IMR-90 (cell line): ENCODE results near the gene ST8SIA6. TPM values are rescaled to one million over a fixed set of nuclear protein-coding genes. Genes with fewer than 3 reads are reported as not detected.

Experiments
- ATAC-seq: fragments of 200-7000 bp; cut with Tn5 transposase; 2 replicates; pipeline ENCODE4 v1.9.1; 2020; ENCODE audit warnings: low read depth, mild to moderate bottlenecking, moderate library complexity
- BruUV-seq: library from RNA; stranded (reverse); fragments of 400-500 nt; replicated peaks from 2 replicates; lab custom pipeline; 2021; lab: Mats Ljungman, UMichigan
- CTCF ChIA-PET: fragments of 300-600 bp; formaldehyde crosslinking; extraction: SDS; loops from one replicate; lab custom pipeline; 2021; ENCODE audit warnings: antibody characterized with exemption; lab: Yijun Ruan, JAX
- POLR2A ChIA-PET: fragments of 300-600 bp; sonication (Branson Sonifier 250); formaldehyde crosslinking; loops from one replicate; lab custom pipeline; 2022; ENCODE audit warnings: antibody characterized with exemption; ENCODE audit not compliant: unreplicated experiment; lab: Charles Lee
- DNase-seq: peaks from one replicate; pipeline ENCODE4 v3.0.0; 2013
- H2AFZ ChIP-seq: replicated peaks from 2 replicates; pipeline ENCODE3; 2013; ENCODE audit warnings: low read length, mild to moderate bottlenecking; ENCODE audit not compliant: poor library complexity
- H2AK5ac ChIP-seq: 2 replicates; pipeline ENCODE4 v1.6.1; 2013; ENCODE audit warnings: low read depth, low read length, inconsistent platforms
- H2AK9ac ChIP-seq: replicated peaks from 2 replicates; pipeline ENCODE3; 2013; ENCODE audit warnings: mild to moderate bottlenecking, low read depth, low read length, moderate library complexity; ENCODE audit not compliant: poor library complexity
- H2BK120ac ChIP-seq: 2 replicates; pipeline ENCODE4 v1.6.1; 2013; ENCODE audit warnings: low read depth, low read length, inconsistent platforms
- H2BK15ac ChIP-seq: 3 replicates; pipeline ENCODE4 v1.6.1; 2013; ENCODE audit warnings: low read depth, low read length, inconsistent platforms
- H2BK20ac ChIP-seq: 2 replicates; pipeline ENCODE4 v1.6.1; 2013; ENCODE audit warnings: low read depth, mild to moderate bottlenecking, inconsistent platforms, low read length, moderate library complexity
- H2BK5ac ChIP-seq: 2 replicates; pipeline ENCODE4 v1.6.1; 2013; ENCODE audit warnings: mild to moderate bottlenecking, low read depth, low read length, inconsistent platforms; ENCODE audit not compliant: poor library complexity, severe bottlenecking
- H3K14ac ChIP-seq: replicated peaks from 2 replicates; pipeline ENCODE4 v1.6.1; 2013; ENCODE audit warnings: low read depth, low read length, inconsistent platforms
- H3K18ac ChIP-seq: 2 replicates; pipeline ENCODE4 v1.6.1; 2013; ENCODE audit warnings: low read depth, low read length, control low read depth
- H3K23ac ChIP-seq: 2 replicates; pipeline ENCODE4 v1.6.1; 2013; ENCODE audit warnings: low read depth, low read length, inconsistent platforms
- H3K27ac ChIP-seq: 2 replicates; pipeline ENCODE4 v1.5.1; 2013; ENCODE audit warnings: mild to moderate bottlenecking, control low read depth, low read length; ENCODE audit not compliant: insufficient read depth
- H3K27me3 ChIP-seq: 2 replicates; pipeline ENCODE4 v1.6.1; 2013; ENCODE audit warnings: low read length; ENCODE audit not compliant: control insufficient read depth, insufficient read depth
- H3K36me3 ChIP-seq: 2 replicates; pipeline ENCODE4 v1.6.1; 2013; ENCODE audit warnings: low read length, mixed read lengths; ENCODE audit not compliant: control insufficient read depth, insufficient read depth
- H3K4ac ChIP-seq: 2 replicates; pipeline ENCODE4 v1.6.1; 2013; ENCODE audit warnings: low read depth, low read length, inconsistent platforms
- H3K4me1 ChIP-seq: 2 replicates; pipeline ENCODE4 v1.6.1; 2013; ENCODE audit warnings: low read length, mixed read lengths; ENCODE audit not compliant: control insufficient read depth, insufficient read depth
- H3K4me2 ChIP-seq: 2 replicates; pipeline ENCODE4 v1.6.1; 2013; ENCODE audit warnings: low read depth, mild to moderate bottlenecking, control low read depth, low read length, moderate library complexity
- H3K4me3 ChIP-seq: 2 replicates; pipeline ENCODE4 v1.5.1; 2013; ENCODE audit warnings: low read depth, mild to moderate bottlenecking, control low read depth, low read length, moderate library complexity; ENCODE audit not compliant: insufficient read depth
- H3K56ac ChIP-seq: 2 replicates; pipeline ENCODE4 v1.6.1; 2013; ENCODE audit warnings: low read length, inconsistent platforms; ENCODE audit not compliant: insufficient read depth; ENCODE audit errors: extremely low read depth
- H3K79me1 ChIP-seq, 2 experiments: 2 replicates each; pipeline ENCODE4 v1.6.1; 2013; ENCODE audit warnings: low read length in 2 of 2, inconsistent platforms in 1 of 2, low read depth in 1 of 2
- H3K9ac ChIP-seq: 2 replicates; pipeline ENCODE4 v1.6.1; 2013; ENCODE audit warnings: low read depth, low read length, control low read depth
- H3K9me1 ChIP-seq: 2 replicates; pipeline ENCODE4 v1.6.1; 2013; ENCODE audit warnings: low read length, inconsistent platforms; ENCODE audit not compliant: insufficient read depth
- H3K9me3 ChIP-seq: 2 replicates; pipeline ENCODE4 v1.6.1; 2013; ENCODE audit warnings: low read length; ENCODE audit not compliant: control insufficient read depth, insufficient read depth
- H4K20me1 ChIP-seq: 2 replicates; pipeline ENCODE4 v1.6.1; 2013; ENCODE audit warnings: low read length, inconsistent platforms; ENCODE audit not compliant: insufficient read depth
- H4K5ac ChIP-seq: 2 replicates; pipeline ENCODE4 v1.6.1; 2013; ENCODE audit warnings: mild to moderate bottlenecking, low read depth, low read length, control low read depth
- H4K8ac ChIP-seq, 2 experiments: 2 replicates each; pipeline ENCODE4 v1.6.1; 2013; ENCODE audit warnings: low read depth in 2 of 2, low read length in 2 of 2, control low read depth in 1 of 2, inconsistent platforms in 1 of 2
- H4K91ac ChIP-seq: 2 replicates; pipeline ENCODE4 v1.6.1; 2013; ENCODE audit warnings: low read depth, low read length, inconsistent platforms; ENCODE audit not compliant: insufficient read depth
- BHLHE40 ChIP-seq: fragments of 150-350 bp; IDR thresholded peaks from 2 replicates; pipeline ENCODE4 v1.6.1; 2016; ENCODE audit warnings: mild to moderate bottlenecking, low read depth, low read length
- CEBPB ChIP-seq: IDR thresholded peaks from 2 replicates; pipeline ENCODE4 v1.6.1; 2012; ENCODE audit warnings: low read depth, low read length, improper control_type of control experiment
- CHD1 ChIP-seq: IDR thresholded peaks from 2 replicates; pipeline ENCODE4 v1.6.1; 2012; ENCODE audit warnings: low read depth, low read length, improper control_type of control experiment
- CTCF ChIP-seq: conservative IDR thresholded peaks from 2 replicates; pipeline ENCODE4 v1.5.1; 2012; ENCODE audit warnings: mild to moderate bottlenecking, low read depth, low read length, improper control_type of control experiment
- ELK1 ChIP-seq: fragments of 150-350 bp; IDR thresholded peaks from 2 replicates; pipeline ENCODE4 v1.6.1; 2016; ENCODE audit warnings: low read depth, mild to moderate bottlenecking, low read length, moderate library complexity, borderline replicate concordance
- FOS ChIP-seq: fragments of 150-350 bp; IDR thresholded peaks from 2 replicates; pipeline ENCODE4 v1.6.1; 2016; ENCODE audit warnings: low read depth, low read length
- MAFK ChIP-seq: IDR thresholded peaks from 2 replicates; pipeline ENCODE4 v1.6.1; 2012; ENCODE audit warnings: low read depth, low read length, improper control_type of control experiment
- MAZ ChIP-seq: IDR thresholded peaks from 2 replicates; pipeline ENCODE4 v1.6.1; 2012; ENCODE audit warnings: low read depth, mild to moderate bottlenecking, low read length, improper control_type of control experiment, moderate library complexity, borderline replicate concordance
- MXI1 ChIP-seq: IDR thresholded peaks from 2 replicates; pipeline ENCODE4 v1.6.1; 2012; ENCODE audit warnings: low read depth, mild to moderate bottlenecking, low read length, moderate library complexity, borderline replicate concordance
- NFE2L2 ChIP-seq: fragments of 150-350 bp; IDR thresholded peaks from 2 replicates; pipeline ENCODE4 v1.6.1; 2016; ENCODE audit warnings: low read depth, mild to moderate bottlenecking, low read length
- POLR2A ChIP-seq: IDR thresholded peaks from 2 replicates; pipeline ENCODE4 v1.6.1; 2012; ENCODE audit warnings: mild to moderate bottlenecking, low read depth, low read length
- RAD21 ChIP-seq: IDR thresholded peaks from 2 replicates; pipeline ENCODE4 v1.6.1; 2012; ENCODE audit warnings: low read length, improper control_type of control experiment
- RFX5 ChIP-seq: IDR thresholded peaks from 2 replicates; pipeline ENCODE4 v1.8.0; 2012; ENCODE audit warnings: low read depth, mild to moderate bottlenecking, low read length, moderate library complexity
- SMC3 ChIP-seq: fragments of 150-350 bp; IDR thresholded peaks from 2 replicates; pipeline ENCODE4 v1.6.1; 2016; ENCODE audit warnings: low read depth, mild to moderate bottlenecking, antibody characterized with exemption, low read length, moderate library complexity
- dilution Hi-C: fragments of 300-500 bp; cut with HindIII; formaldehyde crosslinking; loops from one replicate; pipeline ENCODE4 v1.14.3; 2018; ENCODE audit warnings: low sequenced_read_pairs; ENCODE audit not compliant: unreplicated experiment
- in situ Hi-C: fragments of 300-500 bp; cut with MboI; formaldehyde crosslinking; loops from 3 replicates; pipeline ENCODE4 v1.14.3; 2019; ENCODE audit warnings: low sequenced_read_pairs, inconsistent platforms, mixed read lengths
- intact Hi-C: fragments of 100-400 bp; cut with micrococcal nuclease; formaldehyde crosslinking; loops from 2 replicates; pipeline ENCODE4 v1.10.0; 2022
- polyA plus RNA-seq, 3 experiments: library from polyadenylated mRNA; depleted of rRNA; stranded (reverse); fragments of >200 nt; gene quantifications; 2 replicates each; pipeline ENCODE4 v1.2.3, GENCODE V29; 2012; ENCODE audit warnings: low replicate concordance in 1 of 3
- total RNA-seq: library from RNA; depleted of rRNA; stranded (reverse); fragments of >200 nt; gene quantifications from 2 replicates; pipeline ENCODE4 v1.2.3, GENCODE V29; 2012

Gene ST8SIA6
- total and polyA plus RNA-seq, 2 of the 4 experiments (the other 2 are of a cell fraction): 0.10 to 0.18 TPM

DNA sequence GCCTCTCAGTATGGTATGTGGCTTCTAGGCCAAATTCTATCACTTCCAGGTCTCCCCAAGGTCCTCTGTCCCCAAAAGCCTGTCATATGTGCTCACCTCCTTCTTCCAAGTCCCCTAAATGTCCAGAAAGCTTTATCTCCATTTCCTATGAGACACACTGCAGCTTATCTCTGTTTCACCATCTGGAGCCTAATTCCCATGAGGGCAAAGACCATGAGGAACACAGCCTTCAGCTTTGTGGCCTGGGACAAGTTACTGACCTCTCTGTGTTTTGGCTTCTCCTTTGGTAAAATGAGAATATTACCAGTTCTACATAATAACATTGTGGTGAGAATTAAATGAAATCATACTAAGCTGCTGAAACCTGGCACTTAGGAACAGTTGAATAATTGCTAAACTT lies 19.2 kb downstream of the ST8SIA6 start:
- no peak overlapping the region for H3K14ac ChIP-seq
- dilution Hi-C loops (no loop called here), in situ Hi-C loops (no loop called here), intact Hi-C loops (no loop called here)
- H3K27me3 ChIP-seq: peaks cover 11% of the 10 kb centered on the region; the same call in 1 of the 2 replicates
- no peak overlapping the region for H3K27ac ChIP-seq
- peaks cover 2% of the 10 kb centered on the region; the same call in 1 of the 2 replicates for H3K4me1 ChIP-seq
- no peaks in the 10 kb centered on the region for H3K9me1 ChIP-seq
- H2AFZ ChIP-seq: no peak overlapping the region
- no peak overlapping the region for H4K8ac ChIP-seq
- no peaks in the 10 kb centered on the region for H4K20me1 ChIP-seq
- H3K4me3 ChIP-seq: no peak overlapping the region
- H3K9me3 ChIP-seq: no peaks in the 10 kb centered on the region
- POLR2A ChIA-PET: no interaction called here
- no peaks in the 10 kb centered on the region for H3K36me3 ChIP-seq
- H3K18ac ChIP-seq: no peak overlapping the region
- TF ChIP-seq CEBPB (no peak), RAD21 (no peak), POLR2A (no peak), MAFK (no peak), FOS (no peak), RFX5 (no peak), BHLHE40 (no peak), NFE2L2 (no peak), ELK1 (no peak), CTCF (no peak), SMC3 (no peak), MAZ (no peak), CHD1 (no peak), MXI1 (no peak)
- H2BK5ac ChIP-seq: no peak overlapping the region
- no peak overlapping the region for H2BK120ac ChIP-seq
- no peak overlapping the region for H2AK5ac ChIP-seq
- no peak overlapping the region for H3K9ac ChIP-seq
- CTCF ChIA-PET: interaction anchor here (1.2 kb wide), 1 partner anchor 26 kb away, joined by 3 read pairs; no protein-coding TSS in a partner anchor
- no peak overlapping the region for H3K56ac ChIP-seq
- no peak overlapping the region for H2BK15ac ChIP-seq
- H3K4me2 ChIP-seq: no peak overlapping the region
- no peak overlapping the region for H3K4ac ChIP-seq
- DNase-seq (no peak), ATAC-seq (no peak)
- no peak overlapping the region for H4K91ac ChIP-seq
- no peak overlapping the region for H3K23ac ChIP-seq
- no peak overlapping the region for H4K5ac ChIP-seq
- no peak overlapping the region for H2BK20ac ChIP-seq
- no peaks in the 10 kb centered on the region for H3K79me1 ChIP-seq
- no peak overlapping the region for H2AK9ac ChIP-seq
- BruUV-seq: no TSS peak
